Retina (tissue), 1 donor: ENCODE measurements around the gene UCK1.

ENCODE experiments used
- DNase-seq: peaks from one replicate; pipeline ENCODE4 v3.0.0-alpha.2; 2016

Gene UCK1

DNA sequence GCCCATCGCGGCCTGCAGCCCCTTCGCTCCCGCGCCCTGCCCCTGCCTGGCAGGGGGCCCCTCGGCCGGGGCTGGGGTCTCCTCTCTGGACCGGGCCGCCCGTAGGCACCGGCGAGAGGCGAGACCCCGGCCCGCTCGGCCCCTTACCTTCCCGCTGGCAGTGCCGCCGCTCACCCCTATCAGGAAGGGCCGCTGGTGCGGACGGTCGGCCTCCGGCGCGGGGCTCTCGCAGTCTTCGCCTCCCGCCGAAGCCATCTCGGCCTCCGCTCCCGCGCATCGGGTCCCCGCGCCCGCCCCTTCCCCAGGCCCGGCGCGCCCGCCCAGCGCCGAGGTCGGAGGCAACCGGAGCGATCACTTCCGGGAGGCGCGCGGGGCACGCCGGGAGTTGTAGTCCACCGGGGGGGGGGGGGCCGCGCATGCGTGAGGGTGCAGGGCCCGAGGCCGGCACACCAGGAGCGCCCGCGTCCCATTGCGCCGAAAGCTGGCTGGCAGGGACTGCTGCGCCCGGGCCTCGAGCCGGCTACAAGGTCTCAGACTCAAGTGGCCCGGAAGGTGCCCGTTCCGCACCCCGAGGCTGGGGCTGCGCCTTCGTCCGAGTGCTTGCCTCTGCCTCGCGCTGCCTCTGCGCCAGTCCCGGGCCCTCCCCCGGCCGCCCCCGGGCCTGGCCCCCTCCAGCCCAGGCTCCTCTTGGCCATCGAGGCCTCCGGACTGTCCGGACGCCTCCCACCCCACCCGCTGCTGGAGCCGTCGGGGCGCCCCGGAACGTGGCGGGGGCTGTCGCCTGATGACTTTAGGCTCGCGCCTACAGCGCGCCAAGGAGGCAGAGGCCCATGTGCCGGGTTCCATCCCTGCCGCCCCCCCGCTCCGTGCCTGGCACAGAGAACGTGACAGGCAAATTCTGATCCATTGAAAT is at the start of gene UCK1:
Gene UCK1 (minus strand): TSS at position 344 of the 913 bp plus-strand sequence. CDS start 89 bp downstream, at position 255.
- peak; percentile 95 for DNase-seq

- DNase-seq = no peak
These were observed 49.3 kb upstream of the UCK1 start for GRCh38 chr9:131580358-131580757.

DNA sequence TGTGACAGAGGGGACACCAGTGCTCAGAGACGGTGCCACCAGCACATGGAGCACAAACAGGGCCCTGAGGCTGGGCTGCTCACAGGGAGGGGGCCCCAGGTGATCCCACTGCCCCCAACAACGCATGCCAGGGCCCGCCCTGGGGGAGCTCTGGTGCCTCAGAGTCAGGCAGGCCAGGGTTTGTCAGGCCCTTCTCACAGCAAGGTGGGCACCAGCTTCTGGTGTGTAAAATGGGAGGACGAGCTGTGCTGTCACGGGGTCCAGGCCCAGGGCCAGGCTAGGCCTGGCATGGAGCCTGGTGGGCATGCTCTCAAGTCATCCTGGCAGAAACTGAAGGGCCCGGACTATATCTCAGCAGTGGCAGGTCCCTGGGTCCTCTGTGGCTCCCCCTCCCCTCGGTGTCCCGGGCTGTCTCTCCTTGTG is 48.7 kb upstream of the UCK1 start:
- no peak for DNase-seq

DNA sequence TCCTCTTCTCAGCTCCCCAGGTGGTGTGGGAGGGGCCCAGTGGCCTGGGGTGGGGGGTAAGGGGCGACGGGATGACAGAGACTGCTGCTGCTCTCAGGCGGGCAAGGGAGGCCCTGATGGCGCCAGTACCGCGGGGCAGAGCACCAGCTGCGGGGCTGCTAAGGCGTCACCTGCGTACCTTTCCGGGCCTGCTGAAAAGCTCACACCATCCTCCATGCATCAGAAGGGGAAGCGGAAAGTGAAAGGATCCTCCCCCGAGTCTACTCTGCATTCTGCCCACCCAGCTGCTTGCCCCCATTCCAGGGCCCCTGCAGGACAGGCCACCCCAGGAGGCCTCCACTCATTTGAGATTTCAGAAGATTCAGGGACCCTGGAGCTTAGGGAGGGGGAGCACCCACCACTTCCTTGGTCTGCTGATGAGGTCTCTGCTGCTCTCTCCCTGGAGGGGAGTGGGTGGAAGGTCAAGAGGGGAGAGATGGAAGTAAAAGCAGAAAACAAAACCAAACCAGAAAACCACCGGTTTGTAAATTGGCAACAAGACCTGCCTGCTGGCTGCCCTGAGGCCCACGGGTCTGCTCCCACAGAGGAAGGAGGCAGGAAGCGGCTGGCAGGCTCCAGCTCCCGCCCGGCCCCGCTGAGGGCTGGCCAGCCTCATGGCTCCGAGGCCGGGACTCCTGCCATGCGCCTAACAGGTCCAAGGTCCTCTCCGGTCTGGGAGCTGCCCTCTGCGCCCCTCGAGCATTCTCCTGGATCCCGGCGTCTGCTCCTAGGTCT is 47.9 kb upstream of the UCK1 start:
- peak; percentile 47 for DNase-seq

- peak; percentile 89 for DNase-seq
These were observed 47.0 kb upstream of the UCK1 start for GRCh38 chr9:131578021-131578420.

GRCh38 chr9:131577005-131578000 is 46.2 kb upstream of the UCK1 start:
- DNase-seq = no peak

GRCh38 chr9:131575946-131576853 is 45.1 kb upstream of the UCK1 start:
- DNase-seq = peak; percentile 22

DNA sequence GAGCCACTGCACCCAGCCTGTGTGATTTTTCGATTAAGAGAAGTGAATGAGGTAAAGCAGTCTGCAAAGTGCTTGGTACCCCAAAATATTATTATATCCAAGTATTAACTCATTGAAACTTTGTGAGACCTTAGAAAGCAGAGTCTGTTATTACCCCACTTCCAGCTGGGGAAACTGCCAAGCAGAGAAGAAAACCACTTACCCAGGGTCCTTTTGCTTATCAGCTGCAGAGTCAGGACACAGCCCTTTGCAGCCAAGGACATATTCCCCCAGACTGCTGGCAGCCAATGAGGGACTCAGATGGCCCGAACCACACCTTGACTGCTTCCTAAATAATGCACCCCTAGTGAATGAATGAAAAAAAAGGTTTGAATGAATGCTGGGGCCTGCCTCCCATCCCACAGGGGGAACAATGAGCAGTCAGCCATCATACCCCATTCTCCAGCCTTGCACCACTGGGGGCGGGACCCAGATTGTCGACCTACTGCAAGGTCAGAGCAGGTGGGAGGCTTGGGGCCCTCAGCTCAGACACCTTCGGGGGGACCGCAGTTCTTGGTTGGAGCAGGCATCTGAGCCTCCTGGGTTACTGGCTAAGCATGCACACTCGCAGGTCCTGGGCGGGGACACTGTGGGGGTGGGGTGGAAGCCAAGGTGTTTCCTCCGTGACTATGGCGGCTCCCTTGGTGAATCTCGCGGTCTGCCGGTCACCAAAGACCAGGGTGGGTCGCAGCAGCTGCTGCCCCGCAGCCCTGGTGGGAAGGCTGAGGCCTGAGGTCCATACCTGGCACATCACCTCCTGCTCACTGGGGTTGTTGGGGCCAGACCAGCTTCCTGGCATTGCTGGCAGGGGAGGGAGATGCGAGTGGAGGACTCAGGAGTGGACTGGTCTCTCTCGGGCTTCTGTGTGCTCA is 43.9 kb upstream of the UCK1 start:
- no peak for DNase-seq

DNA sequence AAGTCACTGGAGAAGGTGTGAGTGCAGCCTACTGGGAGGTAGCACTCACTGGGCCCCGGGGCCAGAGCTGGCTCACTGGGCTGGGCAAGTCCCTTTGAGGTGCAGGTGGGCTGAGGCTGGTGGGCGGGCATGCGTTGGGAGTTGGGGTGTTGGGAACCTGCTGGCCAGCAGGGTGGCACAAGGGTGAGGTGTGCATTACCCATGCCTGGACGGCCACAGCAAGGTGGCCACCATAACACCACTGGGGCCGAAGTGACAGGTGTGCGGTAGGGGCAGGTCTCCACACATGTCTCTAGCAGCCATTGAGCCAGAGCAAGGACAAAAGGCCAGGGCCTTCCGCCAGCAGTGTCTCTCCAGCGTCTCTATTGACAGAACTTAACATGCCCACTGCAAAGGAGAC is 36.8 kb upstream of the UCK1 start:
- DNase-seq = no peak

DNA sequence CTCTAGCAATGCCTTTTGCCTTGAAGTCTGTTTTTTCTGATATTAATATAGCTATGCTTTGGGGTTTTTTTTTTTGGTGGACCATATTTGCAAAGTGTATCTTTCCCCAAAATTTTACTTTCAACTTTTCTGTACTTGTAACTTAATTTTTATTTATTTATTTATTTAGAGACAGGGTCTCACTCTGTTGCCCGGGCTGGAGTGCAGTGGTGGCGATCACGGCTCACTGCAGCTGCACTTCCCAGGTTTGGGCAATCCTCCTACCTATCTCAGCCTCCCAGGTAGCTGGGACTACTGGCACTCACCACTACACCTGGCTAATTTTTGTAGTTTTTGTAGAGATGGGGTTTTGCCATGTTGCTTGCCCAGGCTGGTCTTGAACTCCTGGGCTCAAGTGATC is 35.1 kb upstream of the UCK1 start:
- DNase-seq = no peak

DNA sequence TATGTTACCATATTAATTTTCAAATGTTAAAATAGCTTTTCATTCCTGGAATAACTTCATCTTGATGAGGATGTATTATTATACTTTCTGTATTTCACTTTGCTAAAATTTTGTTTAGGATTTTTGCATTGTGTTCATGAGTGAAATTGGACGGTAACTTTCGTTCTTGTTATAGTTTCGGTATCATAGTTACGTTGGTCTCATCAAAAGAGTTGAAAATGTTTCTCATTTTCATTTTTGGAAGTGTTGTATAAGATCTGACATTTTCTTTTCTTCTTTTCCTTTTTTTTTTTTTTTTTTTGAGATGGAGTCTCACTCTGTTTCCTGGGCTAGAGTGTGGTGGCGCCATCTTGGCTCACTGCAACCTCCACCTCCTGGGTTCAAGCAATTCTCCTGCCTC is 34.3 kb upstream of the UCK1 start:
- DNase-seq = no peak

- DNase-seq = no peak
These were observed 31.2 kb upstream of the UCK1 start for GRCh38 chr9:131562032-131562959.

DNA sequence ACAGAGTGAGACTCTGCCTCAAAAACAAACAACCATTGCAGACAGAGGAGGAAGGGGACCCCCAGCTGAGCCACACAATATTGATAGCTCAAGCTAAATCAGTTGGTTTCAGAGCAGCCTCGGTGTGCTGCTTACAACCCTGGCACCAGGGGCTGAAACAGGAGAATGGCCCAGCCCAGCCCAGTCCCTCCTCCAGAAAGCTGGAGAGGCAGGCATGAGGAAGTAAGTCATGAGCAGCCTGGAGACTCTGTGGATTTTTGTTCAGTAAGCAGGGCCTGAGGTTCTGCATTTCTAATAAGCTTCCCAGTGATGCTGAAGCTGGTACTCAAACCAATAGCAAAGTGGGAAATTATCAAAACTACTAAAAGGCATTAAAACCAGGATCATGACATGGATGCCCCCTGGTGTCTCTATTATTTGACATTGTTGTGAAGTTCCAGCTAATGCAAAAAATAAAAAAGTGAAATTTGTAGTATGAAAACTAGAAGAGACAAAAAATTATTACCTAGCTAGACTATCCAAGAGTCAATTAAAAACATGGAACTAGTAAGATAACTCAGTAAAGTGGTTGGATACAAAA is 28.4 kb upstream of the UCK1 start:
- DNase-seq = no peak

GRCh38 chr9:131557855-131558548 is 26.9 kb upstream of the UCK1 start:
- no peak for DNase-seq

GRCh38 chr9:131555841-131556673 is 25.0 kb upstream of the UCK1 start:
- DNase-seq = no peak

DNA sequence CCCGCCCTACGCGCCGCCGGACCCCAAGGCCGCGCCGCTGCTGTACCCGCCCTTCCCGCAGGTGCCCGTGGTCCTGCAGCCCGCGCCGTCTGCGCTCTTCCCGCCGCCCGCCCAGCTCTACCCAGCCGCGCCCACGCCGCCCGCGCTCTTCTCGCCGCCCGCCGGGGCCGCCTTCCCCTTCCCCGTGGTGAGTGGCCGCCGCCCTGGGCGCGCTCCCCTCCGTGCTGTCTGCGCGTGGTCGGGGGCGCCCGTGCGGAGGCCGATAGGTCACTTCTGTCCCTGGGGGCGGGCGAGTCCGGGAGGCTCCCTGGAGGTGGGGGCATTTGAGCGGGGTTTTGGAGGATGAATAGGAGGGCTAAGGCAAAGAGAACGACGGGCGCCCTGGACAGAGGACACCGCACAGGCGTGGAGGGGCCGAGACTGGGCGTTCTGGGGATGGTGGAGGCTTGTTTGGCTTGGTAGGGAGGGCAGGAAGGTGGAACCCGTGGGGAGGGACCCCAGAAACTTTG is 23.8 kb upstream of the UCK1 start:
- DNase-seq = no peak
